AG09309 (cell line): ENCODE data around the gene PDLIM7.

Source experiments
- DNase-seq: peaks from one replicate; pipeline ENCODE4 v3.0.0-alpha.2; 2010; ENCODE audit warnings: low read depth
- H3K4me3 ChIP-seq: 2 replicates; pipeline ENCODE4 v1.5.1; 2011; ENCODE audit warnings: mild to moderate bottlenecking, low read depth, low read length, moderate library complexity; ENCODE audit not compliant: control insufficient read depth
- TF ChIP-seq, protein P1 (sequence below): IDR thresholded peaks from 2 replicates; pipeline ENCODE4 v1.5.1; 2011; ENCODE audit warnings: mild to moderate bottlenecking, low read depth, low read length, inconsistent platforms; ENCODE audit not compliant: insufficient read depth, control insufficient read depth; ENCODE audit errors: missing control alignments

Gene PDLIM7

DNA sequence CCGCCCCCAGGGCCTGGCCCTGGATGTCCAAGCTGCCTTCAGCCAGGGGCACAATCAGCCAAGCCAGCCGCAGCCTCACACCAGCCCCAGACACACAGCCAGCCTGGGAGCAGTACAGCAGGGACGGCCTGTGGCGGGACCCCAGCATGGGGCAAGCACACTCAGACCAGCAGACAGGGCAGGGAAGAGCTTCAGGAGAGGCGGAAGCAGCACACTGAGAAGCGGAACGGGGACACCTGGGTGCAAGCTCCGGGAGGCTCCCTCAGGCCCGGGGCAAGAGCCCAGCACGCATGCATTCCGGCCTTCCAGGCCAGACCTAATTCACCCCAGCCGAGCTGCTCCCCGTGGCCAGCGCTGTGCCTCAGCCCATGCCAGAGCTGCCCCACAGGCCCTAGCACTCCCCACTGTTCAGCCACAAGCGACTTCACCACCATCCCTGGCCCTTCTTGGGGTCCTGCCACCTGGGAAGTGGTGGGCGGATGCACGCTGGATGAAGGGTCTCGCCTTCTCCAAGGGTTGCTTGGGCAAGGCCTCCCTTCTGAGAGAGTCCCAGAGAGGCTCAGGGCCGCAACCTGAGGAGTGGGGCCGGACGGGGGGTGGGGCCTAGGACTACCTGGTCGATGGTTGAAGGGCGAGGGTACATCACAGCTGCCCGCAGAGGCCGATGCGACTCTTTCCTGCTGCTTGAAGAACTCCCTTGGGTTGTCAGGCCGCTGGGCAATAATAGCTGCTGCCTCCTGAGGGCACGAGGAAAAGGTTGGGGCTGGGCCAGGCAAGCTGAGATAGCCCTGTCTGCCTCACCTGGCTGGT, 37.4 kb downstream of the PDLIM7 start:
- TF ChIP-seq, protein P1, sequence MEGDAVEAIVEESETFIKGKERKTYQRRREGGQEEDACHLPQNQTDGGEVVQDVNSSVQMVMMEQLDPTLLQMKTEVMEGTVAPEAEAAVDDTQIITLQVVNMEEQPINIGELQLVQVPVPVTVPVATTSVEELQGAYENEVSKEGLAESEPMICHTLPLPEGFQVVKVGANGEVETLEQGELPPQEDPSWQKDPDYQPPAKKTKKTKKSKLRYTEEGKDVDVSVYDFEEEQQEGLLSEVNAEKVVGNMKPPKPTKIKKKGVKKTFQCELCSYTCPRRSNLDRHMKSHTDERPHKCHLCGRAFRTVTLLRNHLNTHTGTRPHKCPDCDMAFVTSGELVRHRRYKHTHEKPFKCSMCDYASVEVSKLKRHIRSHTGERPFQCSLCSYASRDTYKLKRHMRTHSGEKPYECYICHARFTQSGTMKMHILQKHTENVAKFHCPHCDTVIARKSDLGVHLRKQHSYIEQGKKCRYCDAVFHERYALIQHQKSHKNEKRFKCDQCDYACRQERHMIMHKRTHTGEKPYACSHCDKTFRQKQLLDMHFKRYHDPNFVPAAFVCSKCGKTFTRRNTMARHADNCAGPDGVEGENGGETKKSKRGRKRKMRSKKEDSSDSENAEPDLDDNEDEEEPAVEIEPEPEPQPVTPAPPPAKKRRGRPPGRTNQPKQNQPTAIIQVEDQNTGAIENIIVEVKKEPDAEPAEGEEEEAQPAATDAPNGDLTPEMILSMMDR: no peak
- no peak overlapping the region for H3K4me3 ChIP-seq
- DNase-seq: no peak

DNA sequence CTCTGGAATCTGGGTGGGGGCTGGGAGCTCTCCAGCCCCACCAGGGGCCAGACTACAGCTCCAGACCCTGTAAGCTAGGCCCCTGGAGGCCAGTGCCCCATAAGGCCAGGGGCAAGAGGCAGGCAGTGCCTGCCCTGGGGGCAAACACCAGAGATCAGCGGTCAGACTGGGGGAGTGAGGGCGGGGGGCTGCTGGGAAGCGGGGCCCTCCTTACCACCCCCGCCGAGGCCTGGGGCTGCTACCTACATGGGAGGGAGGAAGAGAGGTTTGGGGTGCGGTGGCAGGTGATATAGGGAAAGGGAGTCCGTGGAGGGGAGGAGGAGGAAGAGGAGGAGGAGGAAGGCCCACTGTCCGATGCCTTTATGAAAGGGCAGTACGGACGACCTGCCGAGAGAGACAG, 38.0 kb downstream of the PDLIM7 start:
- DNase-seq: no peak
- H3K4me3 ChIP-seq: no peak overlapping the region
- TF ChIP-seq, protein P1: no peak

DNA sequence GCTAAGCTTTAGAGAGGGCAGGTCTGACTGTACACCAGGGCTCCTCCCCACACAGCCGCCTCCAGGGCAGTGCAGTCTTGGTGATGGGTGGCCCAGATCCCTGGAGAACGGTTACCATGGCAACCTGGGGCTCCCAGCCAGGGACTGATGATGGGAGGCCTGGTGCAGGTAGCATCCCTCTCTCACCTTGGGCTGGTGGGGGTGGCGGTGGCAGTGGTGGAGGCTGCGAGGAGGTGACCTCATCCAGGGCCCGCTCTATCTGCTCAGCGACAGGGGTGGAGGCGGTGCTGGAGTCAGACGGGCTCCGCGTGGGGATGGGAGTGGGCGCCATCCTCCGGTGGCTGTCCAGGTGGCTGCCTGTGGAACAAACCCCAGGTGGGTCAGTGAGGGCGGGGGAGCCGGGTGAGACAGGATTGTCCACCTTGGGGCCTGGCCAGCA, 38.5 kb downstream of the PDLIM7 start:
- no peak overlapping the region for H3K4me3 ChIP-seq
- no peak for DNase-seq
- TF ChIP-seq, protein P1: no peak

DNA sequence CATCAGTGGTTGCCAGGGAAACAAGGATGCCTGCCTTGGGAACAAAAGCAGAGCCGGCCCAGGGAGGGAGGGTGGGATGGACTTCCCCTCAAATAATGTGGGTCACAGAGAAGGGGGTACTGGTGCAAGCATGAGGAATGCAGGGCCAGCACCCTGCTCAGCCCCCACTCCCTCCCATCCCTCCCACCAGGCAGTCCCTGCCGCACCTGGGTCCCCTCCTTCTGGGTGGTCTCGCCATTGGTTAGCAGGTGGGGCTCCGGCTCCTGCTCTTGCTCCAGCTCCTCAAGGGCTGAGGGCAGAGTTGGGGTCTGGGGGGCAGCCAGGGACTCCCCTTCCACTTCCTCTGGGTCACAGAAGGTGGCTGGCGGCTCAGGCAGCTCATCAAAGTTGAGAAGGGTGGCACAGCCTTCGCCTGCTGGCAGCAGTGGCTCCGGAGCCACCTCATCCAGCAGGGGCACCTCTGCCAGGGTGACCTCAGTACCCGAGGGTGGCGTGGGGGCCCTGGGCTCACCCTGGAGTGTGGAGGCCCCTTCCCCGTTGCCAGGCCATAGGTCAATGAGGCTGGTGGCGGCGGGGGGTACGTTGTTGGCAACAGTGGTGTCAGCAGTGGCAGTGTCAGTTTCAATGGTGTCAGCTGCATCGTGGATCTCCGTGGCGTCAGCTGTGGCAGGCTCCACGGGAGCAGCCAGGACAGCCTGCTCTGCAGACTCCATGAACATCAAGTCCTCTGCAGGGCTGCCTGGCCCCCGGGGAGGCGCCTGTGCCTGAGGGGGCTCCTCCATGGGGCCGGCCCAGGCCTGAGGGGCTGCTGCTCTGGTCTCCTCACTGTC, 39.3 kb downstream of the PDLIM7 start:
- TF ChIP-seq, protein P1: no peak
- H3K4me3 ChIP-seq: no peak overlapping the region
- no peak for DNase-seq

DNA sequence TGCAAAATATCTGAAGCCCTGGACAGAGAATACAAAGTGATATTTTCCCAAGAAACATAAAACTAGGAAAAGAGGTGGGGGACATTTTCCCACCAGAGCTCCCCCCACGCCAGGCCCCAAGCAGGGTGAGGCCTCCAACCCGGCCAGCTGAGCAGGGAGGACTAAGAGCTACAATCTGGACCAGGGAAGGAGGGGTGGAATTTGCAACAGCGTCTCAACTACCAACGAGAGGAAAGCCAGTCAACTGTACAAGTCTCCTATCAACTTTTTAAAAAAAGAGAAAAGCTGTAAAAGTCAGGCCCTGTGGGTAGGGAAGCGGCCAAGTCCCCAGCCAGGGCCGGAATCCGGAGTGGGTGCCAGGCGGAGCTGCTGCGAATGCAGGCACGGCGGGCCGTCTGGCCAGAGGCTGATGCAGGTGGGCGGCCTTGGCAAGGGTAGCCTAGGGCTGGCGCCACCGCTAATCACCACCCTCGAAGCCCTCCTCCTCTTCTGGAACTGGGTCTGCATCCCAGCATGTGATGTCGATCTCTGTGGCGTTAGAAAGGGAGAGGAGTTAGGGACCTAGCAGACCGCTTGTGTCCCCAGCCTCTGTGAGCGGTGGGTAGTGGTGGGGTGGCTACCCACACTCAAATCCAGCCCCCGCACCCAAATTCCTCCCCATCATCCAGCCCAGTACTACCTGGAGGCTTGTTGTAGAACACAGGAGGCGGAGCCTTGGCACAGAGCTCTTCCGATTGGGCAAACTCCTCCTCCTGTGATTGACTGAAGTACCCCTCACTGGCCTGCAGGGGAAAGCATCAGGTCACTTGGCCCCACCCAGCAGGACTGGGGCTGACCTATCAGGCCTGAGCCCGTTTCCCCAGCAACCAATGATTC, 40.2 kb downstream of the PDLIM7 start:
- DNase-seq: peak; percentile 81
- TF ChIP-seq, protein P1: peak; percentile 66
- no peak overlapping the region for H3K4me3 ChIP-seq

- H3K4me3 ChIP-seq: no peak overlapping the region
Measured at GRCh38 chr5:177456591-177456964, 40.8 kb downstream of the PDLIM7 start.

More at GRCh38 chr5:177456591-177456964, 40.8 kb downstream of the PDLIM7 start:
- TF ChIP-seq, protein P1: no peak
- DNase-seq: no peak
